ENCODE results near the gene CLTCL1.

- TF ChIP-seq POLR2A (IDR thresholded peaks at IDR 0.05) (no peak), CTCF (IDR thresholded peaks at IDR 0.05) (no peak)
These were observed 144.2 kb downstream of the CLTCL1 start for GRCh38 chr22:19147195-19147780.
